Activated T-cell treated with anti-CD3 and anti-CD28 coated beads for 24 hours (primary cell): ENCODE measurements around the gene LILRA2.
"Not testable (repeated sequence)": the region's sequence is repeated elsewhere in the genome, so short reads cannot be mapped to it uniquely, and the experiment has no call there.

ENCODE experiments used
- DNase-seq: peaks from one replicate; pipeline ENCODE4 v3.0.0-alpha.2; 2020; ENCODE audit warnings: low read depth

Gene LILRA2

GRCh38 chr19:54571715-54572615, 1.6 kb upstream of the LILRA2 start:
- DNase-seq, result not testable (repeated sequence)

DNA sequence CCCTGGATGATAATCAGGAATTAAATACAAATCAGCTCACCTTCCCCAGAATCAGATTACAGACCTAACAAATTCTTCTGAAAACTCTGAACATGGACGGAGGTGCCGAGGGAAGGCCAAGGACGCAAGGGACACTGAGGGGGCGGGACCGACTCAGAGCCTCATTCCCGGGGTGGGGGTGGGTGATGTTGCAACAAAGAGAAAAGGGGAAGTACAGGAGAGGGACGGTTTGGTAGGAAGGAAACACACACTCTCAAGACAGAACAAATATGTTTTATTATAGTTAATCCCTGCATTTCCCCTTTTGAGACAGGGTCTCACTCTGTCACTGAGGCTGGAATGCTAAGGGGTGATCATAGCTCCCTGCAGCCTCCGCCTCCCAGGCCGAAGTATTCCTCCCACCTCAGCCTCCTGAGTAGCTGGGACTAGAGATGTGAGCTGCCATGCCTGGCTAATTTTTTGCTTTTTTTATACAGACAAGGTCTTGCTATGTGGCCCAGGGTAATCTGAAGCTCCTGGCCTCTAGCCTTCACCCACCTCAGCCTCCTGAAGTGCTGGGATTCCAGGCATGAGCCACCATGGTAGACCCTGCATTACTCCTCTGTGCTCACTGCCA, 786 bp upstream of the LILRA2 start:
- no peak for DNase-seq

DNA sequence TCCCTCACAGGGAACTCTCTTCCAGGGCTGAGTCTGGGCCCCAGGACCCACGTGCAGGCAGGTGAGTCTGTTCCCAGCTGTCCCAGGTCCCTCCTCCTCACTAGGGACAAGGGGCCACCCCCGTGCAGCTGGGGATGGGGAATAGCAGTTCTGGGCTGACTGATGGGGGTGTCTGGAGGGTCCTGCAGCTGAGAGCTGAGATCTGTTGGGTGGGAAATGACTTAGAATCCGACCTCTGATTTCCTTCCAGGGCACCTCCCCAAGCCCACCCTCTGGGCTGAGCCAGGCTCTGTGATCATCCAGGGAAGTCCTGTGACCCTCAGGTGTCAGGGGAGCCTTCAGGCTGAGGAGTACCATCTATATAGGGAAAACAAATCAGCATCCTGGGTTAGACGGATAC, 461 bp downstream of the LILRA2 start:
- DNase-seq, result no peak

- no peak for DNase-seq
These were observed 1.0 kb downstream of the LILRA2 start for GRCh38 chr19:54574527-54575056.

- not testable (repeated sequence) for DNase-seq
These were observed 1.6 kb downstream of the LILRA2 start for GRCh38 chr19:54575205-54575604.

DNA sequence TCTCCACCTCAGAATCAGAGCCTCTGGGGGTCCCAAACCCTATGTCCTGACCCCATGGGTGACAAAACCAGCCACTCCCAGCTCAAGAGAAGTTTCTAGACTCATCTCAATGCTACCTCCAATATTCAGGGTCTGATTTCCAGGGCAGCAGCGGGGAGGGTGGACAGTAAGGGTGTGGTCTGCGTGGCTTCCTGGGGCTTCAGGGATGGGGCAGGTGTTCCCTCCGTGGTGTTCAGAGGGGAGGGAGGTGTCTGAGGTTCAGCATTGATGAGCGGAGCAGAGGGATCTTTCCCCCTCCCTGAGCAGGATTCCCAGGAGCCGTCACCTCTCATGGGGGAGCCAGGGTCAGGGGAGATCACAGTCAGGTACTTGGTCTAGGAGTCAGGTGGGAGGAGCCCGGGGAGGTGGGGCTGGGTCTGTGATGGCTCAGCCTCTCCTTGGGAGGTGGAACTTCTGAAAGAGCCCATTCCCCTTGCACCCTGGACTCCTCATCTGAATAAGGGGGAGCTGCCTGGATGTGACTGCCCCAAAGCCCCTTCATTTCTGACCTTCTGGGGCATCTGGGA, 2.9 kb downstream of the LILRA2 start:
- DNase-seq, result no peak

- no peak for DNase-seq
These were observed 3.7 kb downstream of the LILRA2 start for GRCh38 chr19:54577334-54577733.

GRCh38 chr19:54578268-54578667, 4.7 kb downstream of the LILRA2 start:
- not testable (repeated sequence) for DNase-seq

DNA sequence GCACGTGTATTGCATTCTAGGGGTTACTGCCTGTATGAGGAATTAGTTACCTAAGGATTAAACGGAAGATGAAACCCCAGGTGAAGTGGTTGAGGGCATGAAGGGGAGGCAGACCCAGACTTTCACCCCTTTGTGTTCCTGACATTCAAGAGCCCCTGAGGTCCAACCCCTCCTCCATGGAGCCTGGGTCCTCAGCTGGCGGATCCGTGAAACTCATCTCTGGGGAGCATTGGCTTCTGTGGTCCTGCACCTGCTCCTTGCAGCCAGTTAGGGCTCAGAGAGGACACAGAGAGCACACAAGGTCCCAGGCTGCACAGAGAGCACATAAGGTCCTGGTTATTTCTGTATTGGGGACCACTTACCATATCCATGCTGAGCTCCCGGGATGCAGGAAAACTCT, 12.8 kb downstream of the LILRA2 start:
- no peak for DNase-seq

DNA sequence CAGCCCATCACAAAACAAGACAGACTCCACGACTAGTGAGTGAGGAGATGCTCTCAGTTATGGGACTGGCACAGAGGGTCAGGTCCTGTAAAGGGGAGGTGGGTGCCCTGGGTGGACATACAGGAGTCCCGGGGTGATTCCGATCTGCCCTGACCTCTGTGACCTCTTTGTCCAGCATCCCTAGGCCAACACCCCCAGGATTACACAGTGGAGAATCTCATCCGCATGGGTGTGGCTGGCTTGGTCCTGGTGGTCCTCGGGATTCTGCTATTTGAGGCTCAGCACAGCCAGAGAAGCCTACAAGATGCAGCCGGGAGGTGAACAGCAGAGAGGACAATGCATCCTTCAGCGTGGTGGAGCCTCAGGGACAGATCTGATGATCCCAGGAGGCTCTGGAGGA, 13.4 kb downstream of the LILRA2 start:
- DNase-seq, result no peak

DNA sequence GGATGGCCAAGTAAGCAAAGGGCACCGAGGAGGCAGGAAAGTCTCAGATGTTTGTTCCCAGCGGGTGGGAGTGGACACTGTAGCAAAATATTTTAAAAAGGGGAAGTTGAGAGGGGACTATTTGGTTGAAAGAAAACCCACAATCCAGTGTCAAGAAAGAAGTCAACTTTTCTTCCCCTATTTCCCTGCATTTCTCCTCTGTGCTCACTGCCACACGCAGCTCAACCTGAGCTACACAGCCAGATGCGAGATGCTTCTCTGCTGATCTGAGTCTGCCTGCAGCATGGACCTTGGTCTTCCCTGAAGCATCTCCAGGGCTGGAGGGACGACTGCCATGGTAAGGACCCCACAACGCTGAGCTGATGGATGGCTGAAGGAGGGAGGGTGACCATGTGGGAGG, 19.9 kb downstream of the LILRA2 start, which contains the start of gene LILRA1:
Gene LILRA1 (plus strand): TSS at position 188 of the 400 bp plus-strand sequence. CDS start 613 bp downstream, outside the sequence.
- DNase-seq, result not testable (repeated sequence)

GRCh38 chr19:54593931-54594626, 20.5 kb downstream of the LILRA2 start:
- DNase-seq, result not testable (repeated sequence)

DNA sequence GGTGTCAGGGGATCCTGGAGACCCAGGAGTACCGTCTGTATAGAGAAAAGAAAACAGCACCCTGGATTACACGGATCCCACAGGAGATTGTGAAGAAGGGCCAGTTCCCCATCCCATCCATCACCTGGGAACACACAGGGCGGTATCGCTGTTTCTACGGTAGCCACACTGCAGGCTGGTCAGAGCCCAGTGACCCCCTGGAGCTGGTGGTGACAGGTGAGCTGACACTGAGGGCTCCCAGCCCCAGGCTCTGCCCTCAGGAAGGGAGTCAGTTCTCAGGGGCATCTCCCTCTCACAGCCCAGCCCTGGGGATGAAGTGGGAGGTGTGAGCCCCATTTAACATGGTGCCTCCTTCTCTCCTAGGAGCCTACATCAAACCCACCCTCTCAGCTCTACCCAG, 21.1 kb downstream of the LILRA2 start:
- no peak for DNase-seq

DNA sequence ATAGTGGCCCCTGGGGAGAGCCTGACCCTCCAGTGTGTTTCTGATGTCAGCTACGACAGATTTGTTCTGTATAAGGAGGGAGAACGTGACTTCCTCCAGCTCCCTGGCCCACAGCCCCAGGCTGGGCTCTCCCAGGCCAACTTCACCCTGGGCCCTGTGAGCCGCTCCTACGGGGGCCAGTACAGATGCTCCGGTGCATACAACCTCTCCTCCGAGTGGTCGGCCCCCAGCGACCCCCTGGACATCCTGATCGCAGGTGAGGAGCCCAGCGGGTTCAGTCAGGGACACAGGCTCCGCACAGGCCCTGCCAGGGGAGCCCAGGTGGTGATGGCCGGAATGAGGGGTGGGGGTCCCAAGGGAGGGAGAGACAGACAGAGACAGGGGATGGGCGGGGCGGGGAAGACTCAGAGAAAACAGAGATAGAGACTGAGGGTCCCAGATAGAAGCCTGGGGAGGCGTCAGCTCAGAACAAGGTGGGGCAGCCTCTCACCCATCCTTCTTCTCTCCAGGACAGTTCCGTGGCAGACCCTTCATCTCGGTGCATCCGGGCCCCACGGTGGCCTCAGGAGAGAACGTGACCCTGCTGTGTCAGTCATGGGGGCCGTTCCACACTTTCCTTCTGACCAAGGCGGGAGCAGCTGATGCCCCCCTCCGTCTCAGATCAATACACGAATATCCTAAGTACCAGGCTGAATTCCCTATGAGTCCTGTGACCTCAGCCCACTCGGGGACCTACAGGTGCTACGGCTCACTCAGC, 22.3 kb downstream of the LILRA2 start:
- not testable (repeated sequence) for DNase-seq

DNA sequence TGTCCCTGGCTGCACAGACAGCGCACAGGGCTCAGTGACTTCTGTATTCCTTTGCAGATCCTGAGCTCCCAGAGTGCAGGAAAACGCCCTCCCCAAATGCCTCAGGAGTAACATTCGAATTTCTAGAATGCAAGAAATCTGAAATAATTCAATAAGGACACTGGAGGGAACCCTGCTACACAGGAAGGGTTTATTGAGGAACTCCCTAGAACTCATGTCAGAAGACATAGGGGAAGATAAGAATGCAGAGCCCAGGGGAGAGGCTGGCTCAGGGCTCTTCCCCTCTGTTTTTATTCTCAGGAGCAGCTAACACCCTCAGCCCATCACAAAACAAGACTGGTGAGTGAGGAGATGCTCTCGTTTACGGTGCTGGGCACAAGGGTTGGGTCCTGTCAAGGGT, 26.6 kb downstream of the LILRA2 start:
- DNase-seq, result no peak

DNA sequence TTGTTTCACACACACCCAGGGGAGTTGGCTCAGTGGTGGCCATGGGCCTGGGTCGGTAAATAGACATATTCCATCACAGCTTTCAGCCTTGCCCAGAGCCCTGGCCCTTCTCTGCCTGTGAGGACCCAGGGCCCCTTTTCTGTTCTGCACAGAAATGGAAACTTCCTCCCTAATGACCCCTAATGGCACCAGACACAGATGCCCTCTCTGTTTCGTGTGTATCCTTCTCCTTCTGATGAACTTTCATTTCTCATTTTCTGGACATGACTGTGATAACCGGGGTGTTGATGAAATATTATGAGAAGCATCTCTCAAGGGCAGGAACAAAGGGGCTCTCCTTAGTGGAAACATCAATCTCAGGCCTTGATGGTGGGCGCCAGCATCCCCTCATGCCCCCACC, 32.6 kb downstream of the LILRA2 start:
- DNase-seq, result no peak

GRCh38 chr19:54606891-54607784, 33.5 kb downstream of the LILRA2 start:
- DNase-seq, result no peak

DNA sequence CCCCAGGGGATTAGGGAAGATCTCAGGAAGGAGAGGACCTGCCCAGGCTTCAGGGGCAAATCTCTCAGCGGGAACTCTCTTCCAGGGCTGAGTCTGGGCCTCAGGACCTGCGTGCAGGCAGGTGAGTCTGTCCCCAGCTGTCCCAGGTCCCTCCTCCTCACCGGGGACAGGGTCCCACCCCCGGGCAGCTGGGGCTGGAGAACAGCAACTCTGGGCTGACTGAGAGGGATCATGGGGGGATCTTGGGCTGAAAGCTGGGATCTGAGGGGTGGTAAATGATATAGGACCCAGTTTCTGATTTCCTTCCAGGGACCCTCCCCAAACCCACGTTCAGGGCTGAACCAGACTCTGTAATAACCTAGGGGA, 34.2 kb downstream of the LILRA2 start:
- no peak for DNase-seq

GRCh38 chr19:54608205-54608604, 34.6 kb downstream of the LILRA2 start:
- DNase-seq, result no peak

DNA sequence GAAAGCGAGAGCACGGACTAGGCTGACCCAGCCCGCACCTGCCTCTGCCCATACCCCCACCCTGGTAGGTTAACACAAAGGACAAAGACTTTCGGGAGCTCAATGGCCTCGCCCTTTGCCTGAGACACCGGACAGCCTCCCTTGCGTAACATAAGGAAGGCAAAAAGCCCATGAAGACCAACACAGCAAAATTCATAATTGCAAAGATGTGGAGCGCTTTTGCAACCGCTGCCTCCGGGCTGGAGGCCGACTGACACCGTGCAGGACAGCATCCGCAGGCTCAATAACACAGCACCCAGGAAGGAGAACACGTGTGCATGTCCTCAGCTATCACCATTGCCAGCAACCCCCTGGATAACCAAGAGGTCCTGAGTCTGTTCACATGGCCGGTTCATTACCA, 35.2 kb downstream of the LILRA2 start:
- no peak for DNase-seq
